Measurements from ENCODE around the gene SEC11A.

SEC11A gene

GRCh38 chr15:84668221-84668982 is 47.5 kb downstream of the SEC11A start:
- no peak overlapping the region for H3K27ac ChIP-seq
- TF ChIP-seq CTCF (conservative IDR thresholded peaks at IDR 0.05) = no peak

- no peak overlapping the region for H3K27ac ChIP-seq
- no peak for TF ChIP-seq CTCF (conservative IDR thresholded peaks at IDR 0.05)
Measured at GRCh38 chr15:84666373-84666772, 49.6 kb downstream of the SEC11A start.

- TF ChIP-seq CTCF (conservative IDR thresholded peaks at IDR 0.05) = no peak
- H3K27ac ChIP-seq = no peak overlapping the region
Measured at GRCh38 chr15:84661001-84661400, 54.9 kb downstream of the SEC11A start.

DNA sequence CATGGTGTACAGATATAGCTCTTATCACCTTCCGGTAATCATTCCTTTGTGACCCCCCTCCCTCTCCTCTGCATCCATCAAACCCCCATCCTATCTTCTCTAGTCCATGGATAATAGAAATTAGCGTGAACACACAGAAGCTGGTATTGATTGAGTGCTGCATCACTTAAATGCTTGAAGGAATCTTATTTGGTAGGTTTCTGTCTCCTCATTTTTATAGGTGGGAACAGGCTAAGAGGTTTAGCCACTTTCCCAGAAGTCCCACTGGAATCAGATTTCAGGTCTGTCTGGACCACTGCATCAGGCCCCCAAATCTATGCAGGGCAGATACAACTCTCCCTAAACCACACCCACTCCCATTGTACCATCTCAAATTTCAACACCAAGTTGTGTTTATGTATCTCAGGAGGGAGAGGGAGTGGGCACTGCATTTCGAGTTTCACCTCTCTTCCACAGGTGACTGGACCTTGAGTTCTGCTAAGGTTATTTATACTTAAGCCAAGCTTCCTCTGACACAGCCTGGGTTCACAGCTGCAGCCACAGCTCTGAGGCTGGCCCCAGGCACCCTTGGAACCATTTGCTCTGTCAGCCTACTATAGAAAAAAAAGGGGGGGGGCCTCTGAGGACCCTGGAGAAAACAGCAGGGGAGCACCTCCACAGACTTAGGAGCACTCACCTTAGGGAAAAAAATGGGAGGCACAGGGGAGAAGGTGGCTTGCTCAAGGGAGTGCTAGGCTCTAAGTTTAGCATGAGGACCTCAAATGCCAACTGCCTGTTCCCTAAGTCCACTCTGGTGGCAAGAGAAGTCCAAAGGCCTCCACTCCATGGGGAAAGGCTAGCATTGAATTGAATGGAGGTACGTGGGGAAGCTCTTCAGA is 55.8 kb downstream of the SEC11A start:
- H3K27ac ChIP-seq = no peak overlapping the region
- no peak for TF ChIP-seq CTCF (conservative IDR thresholded peaks at IDR 0.05)

DNA sequence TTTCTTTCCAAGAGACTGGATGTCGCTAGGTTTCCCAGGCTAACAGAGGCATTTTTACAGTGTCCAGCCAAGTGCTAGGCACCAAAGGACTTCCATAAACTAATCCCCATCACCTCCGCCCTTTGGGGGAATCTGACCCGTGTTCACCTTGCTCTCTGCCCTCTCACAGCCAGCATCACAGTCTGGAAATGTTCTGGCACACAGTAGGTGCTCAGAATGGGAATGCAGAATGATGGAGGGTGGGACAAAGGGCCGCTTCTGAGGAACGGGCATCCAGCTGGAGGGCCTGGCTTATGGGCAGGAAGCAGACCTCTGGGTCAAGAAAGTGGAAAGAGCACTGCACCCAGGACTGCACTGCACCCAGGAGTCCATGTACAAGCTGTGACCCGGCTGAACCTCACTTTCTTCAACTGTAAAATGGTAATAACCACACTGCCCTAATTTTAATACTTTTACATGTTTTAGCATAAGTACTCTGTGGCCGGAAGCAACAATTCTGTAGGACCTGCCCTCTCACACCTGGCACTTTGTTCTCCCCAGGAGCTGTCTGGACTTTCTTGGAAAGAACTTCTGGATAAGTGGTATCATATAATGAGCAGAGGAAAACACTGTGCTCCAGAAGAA is 57.0 kb downstream of the SEC11A start:
- peak overlapping the region; percentile 77 for H3K27ac ChIP-seq
- no peak for TF ChIP-seq CTCF (conservative IDR thresholded peaks at IDR 0.05)

DNA sequence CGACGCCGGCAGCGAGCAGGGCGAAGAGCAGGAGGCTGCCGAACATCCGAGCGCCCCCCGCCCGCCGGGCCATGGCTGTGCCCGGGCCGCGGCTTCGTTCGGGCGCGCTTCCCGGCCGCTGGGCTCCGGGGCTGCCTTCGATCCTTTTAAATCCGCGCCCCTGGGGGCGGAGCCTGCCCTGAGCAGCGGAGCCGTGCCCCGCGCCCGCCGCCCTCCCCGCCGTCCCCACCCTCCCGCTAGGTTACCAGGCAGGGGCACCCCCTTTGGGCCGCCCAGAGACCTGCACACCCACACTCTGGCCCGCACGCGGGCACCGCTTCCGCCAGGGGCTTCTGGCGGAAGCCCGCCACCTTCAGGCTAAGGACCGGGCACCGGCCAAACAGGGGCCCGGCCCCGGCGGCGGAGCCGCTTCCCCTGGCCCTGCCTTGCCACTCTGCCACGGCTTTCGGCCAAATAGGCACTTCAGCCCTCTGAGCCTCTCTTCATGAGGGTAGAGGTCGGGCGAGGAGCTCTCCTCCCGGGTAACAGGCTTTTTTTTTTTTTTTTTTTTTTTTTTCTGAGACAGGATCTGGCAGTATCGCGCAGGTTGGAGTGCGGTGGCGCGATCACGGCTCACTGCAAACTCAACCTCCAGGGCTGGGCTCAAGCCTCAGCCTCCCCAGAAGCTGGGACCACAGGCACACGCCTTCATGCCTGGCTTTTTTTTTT is 57.7 kb downstream of the SEC11A start, which contains the start of gene NMB:
TSS of gene NMB (minus strand) at position 120 of the 708 bp plus-strand sequence. CDS start at position 73, 47 bp downstream.
- peak; percentile 81 for TF ChIP-seq CTCF (conservative IDR thresholded peaks at IDR 0.05)
- peak within 1 kb of the TSS; percentile 77 for H3K27ac ChIP-seq
